D721Med (cell line): Measurements from ENCODE around the gene SERPINF2.
"Not testable (repeated sequence)": the region's sequence is repeated elsewhere in the genome, so short reads cannot be mapped to it uniquely, and the experiment has no call there.

ENCODE experiments used
- DNase-seq: peaks from one replicate; pipeline ENCODE4 v3.0.0; 2011; ENCODE audit warnings: low spot score; ENCODE audit not compliant: insufficient read length
- FAIRE-seq: peaks from 2 replicates; lab custom pipeline; 2011; peaks lifted over from hg19 to GRCh38; lab: Jason Lieb, UNC
- CTCF ChIP-seq: IDR thresholded peaks from 2 replicates; pipeline ENCODE4 v1.5.1; 2012; ENCODE audit warnings: mild to moderate bottlenecking, control low read depth; ENCODE audit not compliant: insufficient read depth; ENCODE audit errors: missing control alignments

The SERPINF2 gene

GRCh38 chr17:1716912-1717695 is 25.6 kb upstream of the SERPINF2 start:
- peak; percentile 97 for DNase-seq
- peak; percentile 29 for FAIRE-seq

GRCh38 chr17:1718362-1719165 is 24.1 kb upstream of the SERPINF2 start:
- DNase-seq: no peak
- no peak for TF ChIP-seq CTCF
- FAIRE-seq: no peak

More at GRCh38 chr17:1716912-1717695, 25.6 kb upstream of the SERPINF2 start:
- no peak for TF ChIP-seq CTCF

- peak; percentile 73 for TF ChIP-seq CTCF
- peak; percentile 16 for FAIRE-seq
- DNase-seq: no peak
Observed at GRCh38 chr17:1720856-1721386, 21.8 kb upstream of the SERPINF2 start.

- DNase-seq, FAIRE-seq: not testable (repeated sequence)
Observed at GRCh38 chr17:1722022-1722421, 20.6 kb upstream of the SERPINF2 start.

- DNase-seq (peak; percentile 96), FAIRE-seq (no peak)
- TF ChIP-seq CTCF: no peak
Observed at GRCh38 chr17:1724351-1724868, 18.3 kb upstream of the SERPINF2 start, which contains the start of gene WDR81. Gene WDR81, plus strand, starts transcription at chr17:1724704. Its CDS starts 256 bp downstream, at chr17:1724960.

- no peak for TF ChIP-seq CTCF
- no peak for DNase-seq
- no peak for FAIRE-seq
Observed at GRCh38 chr17:1724869-1725641, 17.6 kb upstream of the SERPINF2 start.
